ENCODE data around the gene NAPA.

Gene NAPA

DNA sequence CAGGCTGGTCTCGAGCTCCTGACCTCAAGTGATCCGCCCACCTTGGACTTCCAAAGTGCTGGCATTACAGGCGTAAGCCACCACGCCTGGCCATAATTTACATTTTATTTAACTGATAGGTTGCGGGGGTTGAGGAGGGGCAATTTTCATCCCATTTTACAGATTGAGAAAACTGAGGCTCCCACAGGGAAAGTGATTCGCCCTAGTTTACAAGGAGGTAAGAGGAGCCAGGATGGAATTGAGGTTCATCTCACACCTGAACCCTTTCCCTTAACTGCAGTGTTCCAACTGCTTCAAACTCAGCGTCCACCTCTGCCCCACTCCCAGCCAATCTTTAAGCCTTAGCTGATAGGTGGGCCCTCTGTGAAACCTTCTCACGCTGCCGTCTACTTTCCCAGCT, 4.0 kb upstream of the NAPA start:
- H3K4me3 ChIP-seq (ENCODE audit: control insufficient read depth, low read depth, low read length) = no peak overlapping the region
- TF ChIP-seq, protein P1, sequence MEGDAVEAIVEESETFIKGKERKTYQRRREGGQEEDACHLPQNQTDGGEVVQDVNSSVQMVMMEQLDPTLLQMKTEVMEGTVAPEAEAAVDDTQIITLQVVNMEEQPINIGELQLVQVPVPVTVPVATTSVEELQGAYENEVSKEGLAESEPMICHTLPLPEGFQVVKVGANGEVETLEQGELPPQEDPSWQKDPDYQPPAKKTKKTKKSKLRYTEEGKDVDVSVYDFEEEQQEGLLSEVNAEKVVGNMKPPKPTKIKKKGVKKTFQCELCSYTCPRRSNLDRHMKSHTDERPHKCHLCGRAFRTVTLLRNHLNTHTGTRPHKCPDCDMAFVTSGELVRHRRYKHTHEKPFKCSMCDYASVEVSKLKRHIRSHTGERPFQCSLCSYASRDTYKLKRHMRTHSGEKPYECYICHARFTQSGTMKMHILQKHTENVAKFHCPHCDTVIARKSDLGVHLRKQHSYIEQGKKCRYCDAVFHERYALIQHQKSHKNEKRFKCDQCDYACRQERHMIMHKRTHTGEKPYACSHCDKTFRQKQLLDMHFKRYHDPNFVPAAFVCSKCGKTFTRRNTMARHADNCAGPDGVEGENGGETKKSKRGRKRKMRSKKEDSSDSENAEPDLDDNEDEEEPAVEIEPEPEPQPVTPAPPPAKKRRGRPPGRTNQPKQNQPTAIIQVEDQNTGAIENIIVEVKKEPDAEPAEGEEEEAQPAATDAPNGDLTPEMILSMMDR (conservative IDR thresholded peaks at IDR 0.05; ENCODE audit: control insufficient read depth, insufficient read depth, low read depth, low read length) = no peak
- DNase-seq (ENCODE audit: low read depth) = no peak

DNA sequence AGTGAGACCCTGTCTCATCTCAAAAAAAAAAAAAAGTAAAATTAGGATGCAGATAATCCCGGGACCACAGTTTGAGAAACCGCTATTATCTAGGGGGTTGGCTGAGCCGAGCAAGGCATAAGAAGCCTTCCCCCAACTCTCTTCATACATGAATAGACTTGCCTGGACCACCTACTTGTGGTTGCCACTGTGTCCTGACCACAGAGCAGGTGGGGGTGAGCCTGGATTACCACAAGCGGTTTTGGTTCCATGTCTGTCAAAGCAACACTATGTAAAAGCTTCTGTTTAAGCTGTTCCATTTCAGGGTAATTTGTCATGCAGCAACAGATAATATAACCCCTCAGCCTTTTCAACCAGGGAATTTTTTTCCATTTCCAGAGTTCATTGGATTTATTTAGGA, 3.3 kb upstream of the NAPA start:
- TF ChIP-seq, protein P1 (conservative IDR thresholded peaks at IDR 0.05; ENCODE audit: control insufficient read depth, insufficient read depth, low read depth, low read length) = no peak
- H3K4me3 ChIP-seq (ENCODE audit: control insufficient read depth, low read depth, low read length) = no peak overlapping the region
- no peak for DNase-seq (ENCODE audit: low read depth)

DNA sequence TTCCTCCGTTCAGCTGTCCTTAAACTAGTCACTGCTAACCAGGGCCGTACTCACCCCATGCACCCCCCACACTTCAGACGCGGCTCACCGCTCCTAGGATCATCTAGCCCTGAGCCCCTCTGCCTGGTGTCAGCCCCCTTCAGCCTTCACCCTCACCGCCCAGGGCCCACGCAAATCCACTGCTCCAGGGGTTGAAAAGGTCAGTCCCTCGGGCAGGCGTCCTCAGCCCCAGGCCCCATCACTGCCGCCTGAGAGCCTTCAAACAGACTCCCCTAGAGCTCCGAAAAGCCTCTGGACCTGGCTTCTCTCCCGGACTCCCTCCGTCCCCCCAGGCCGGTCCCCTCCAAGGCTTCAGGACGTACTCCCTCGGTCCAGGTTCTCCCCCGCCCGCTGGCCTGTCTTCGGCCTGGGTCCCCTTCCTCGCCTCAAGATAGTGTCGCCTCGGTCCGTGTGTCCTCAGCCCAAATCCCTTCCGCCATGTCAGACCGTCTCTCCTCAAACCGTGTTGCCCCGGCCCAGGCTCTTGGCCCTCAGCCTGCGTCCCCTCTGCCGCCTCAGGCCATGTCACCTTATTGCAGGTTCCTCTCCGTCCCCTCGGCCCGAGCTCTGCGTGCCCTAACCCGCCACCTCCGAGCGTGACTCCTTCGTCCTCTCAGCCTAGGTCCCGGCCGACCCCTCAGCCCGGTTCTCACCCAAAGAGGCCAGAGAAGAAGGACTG, 553 bp downstream of the NAPA start:
- TF ChIP-seq, protein P1 (conservative IDR thresholded peaks at IDR 0.05; ENCODE audit: control insufficient read depth, insufficient read depth, low read depth, low read length) = no peak
- peak overlapping the region; percentile 100 for H3K4me3 ChIP-seq (ENCODE audit: control insufficient read depth, low read depth, low read length)
- no peak for DNase-seq (ENCODE audit: low read depth)

DNA sequence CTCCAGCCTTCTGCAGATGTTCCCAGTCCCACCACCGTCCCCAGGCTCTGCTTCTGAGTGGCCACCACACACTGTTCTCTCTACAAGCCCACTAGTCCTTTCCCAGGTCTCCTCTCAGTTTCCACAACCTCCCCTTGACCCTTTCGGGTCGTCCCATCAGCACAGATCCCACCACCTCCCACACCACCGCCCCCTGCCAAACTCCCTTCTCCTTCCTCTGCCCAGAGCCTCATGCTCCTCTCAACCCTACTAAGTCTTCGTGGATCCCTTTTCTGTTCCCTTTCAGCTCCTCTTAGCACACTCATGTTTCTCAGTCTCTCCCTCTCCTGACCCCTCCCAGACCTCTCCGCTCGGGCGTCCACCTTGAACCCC, 1.9 kb downstream of the NAPA start:
- TF ChIP-seq, protein P1 (conservative IDR thresholded peaks at IDR 0.05; ENCODE audit: control insufficient read depth, insufficient read depth, low read depth, low read length) = no peak
- DNase-seq (ENCODE audit: low read depth) = no peak
- peak overlapping the region; percentile 100 for H3K4me3 ChIP-seq (ENCODE audit: control insufficient read depth, low read depth, low read length)

DNA sequence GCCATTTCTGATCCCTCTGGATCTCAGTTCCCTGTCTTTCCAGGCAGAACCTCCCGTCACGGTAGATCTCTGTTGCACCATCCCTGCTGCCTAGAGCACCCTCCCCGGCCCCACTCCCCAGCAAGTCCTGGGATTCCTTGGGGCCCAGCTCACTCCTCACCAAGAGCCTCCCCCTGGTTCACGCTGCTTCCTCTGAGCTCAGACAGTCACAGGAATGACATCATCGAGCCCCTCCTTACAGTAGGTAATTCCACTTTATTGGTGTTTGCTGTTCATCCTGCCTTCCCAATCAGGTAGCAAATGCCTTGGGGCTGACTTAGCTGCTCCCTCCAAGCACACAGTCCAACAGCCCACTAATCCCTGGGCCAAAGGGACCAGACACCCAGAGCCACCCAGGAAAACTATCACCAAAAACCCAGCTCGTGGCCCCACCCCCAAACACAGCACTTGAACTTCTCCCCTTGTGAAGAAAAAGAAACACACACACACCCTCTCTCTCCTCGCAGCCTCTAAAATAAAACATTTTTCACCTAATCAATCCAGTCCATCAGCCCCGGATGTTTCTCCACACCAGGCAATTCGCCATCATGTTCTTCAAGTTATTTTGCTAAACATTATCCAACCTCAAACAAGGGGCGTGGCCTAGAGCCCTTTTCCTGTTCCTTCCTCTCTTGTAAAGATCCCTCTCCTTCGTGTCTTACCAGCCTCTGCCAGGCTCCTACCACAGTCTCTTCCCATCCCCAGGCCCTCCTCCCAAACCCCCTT, 2.5 kb downstream of the NAPA start:
- DNase-seq (ENCODE audit: low read depth) = peak; percentile 73
- TF ChIP-seq, protein P1 (conservative IDR thresholded peaks at IDR 0.05; ENCODE audit: control insufficient read depth, insufficient read depth, low read depth, low read length) = no peak
- peak overlapping the region; percentile 100 for H3K4me3 ChIP-seq (ENCODE audit: control insufficient read depth, low read depth, low read length)

DNA sequence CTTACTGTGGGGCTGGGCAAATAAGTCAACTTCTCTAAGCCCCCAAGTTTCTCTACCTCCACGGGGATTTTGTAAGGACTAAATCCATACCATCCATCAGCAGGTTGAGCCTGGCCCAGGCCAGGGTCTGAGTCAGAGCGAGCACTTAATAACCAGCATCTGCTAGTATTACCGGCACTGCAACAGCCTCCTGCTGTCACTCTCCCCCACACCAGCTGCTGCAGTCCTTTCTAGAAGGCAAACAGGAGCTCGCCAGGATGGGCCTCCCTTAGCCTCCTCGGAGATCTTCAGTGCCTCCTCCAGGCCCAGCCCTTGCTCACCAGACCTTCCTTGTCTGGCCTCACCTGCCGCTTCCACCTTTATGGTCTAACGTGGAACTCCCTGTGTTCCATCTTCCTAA, 3.2 kb downstream of the NAPA start:
- peak overlapping the region; percentile 11 for H3K4me3 ChIP-seq (ENCODE audit: control insufficient read depth, low read depth, low read length)
- peak; percentile 79 for DNase-seq (ENCODE audit: low read depth)
- TF ChIP-seq, protein P1 (conservative IDR thresholded peaks at IDR 0.05; ENCODE audit: control insufficient read depth, insufficient read depth, low read depth, low read length) = no peak

All from fibroblast of mammary gland (primary cell).